ENCODE data around the gene MBD3L5. TPM values are rescaled to one million over a fixed set of nuclear protein-coding genes. Genes with fewer than 3 reads are reported as not detected.
"Not testable (repeated sequence)": the region's sequence is repeated elsewhere in the genome, so short reads cannot be mapped to it uniquely, and the experiment has no call there.

MBD3L5 gene
- not detected for polyA plus RNA-seq (2012; ENCODE audit: insufficient read depth, insufficient read length)

- not testable (repeated sequence) for H3K4me3 ChIP-seq (ENCODE audit: low read length); DNase-seq (ENCODE audit: low read depth, low spot score)
These were observed at the start of gene MBD3L5 for GRCh38 chr19:7030278-7030677. Gene MBD3L5, plus strand, starts transcription at chr19:7030578. Its CDS starts 34 bp downstream, at chr19:7030612.

- DNase-seq (ENCODE audit: low read depth, low spot score): no peak
These were observed 46.9 kb upstream of the MBD3L5 start for GRCh38 chr19:6983448-6983847.

GRCh38 chr19:6987850-6988249 is 42.5 kb upstream of the MBD3L5 start:
- no peak overlapping the region for H3K4me3 ChIP-seq (ENCODE audit: low read length)
- DNase-seq (ENCODE audit: low read depth, low spot score): no peak

More at GRCh38 chr19:6983448-6983847, 46.9 kb upstream of the MBD3L5 start:
- H3K4me3 ChIP-seq (ENCODE audit: low read length): no peak overlapping the region

GRCh38 chr19:6988257-6988656 is 42.1 kb upstream of the MBD3L5 start:
- DNase-seq (ENCODE audit: low read depth, low spot score): no peak
- no peak overlapping the region for H3K4me3 ChIP-seq (ENCODE audit: low read length)

GRCh38 chr19:6995054-6995453 is 35.3 kb upstream of the MBD3L5 start:
- no peak for DNase-seq (ENCODE audit: low read depth, low spot score)
- H3K4me3 ChIP-seq (ENCODE audit: low read length): no peak overlapping the region

- H3K4me3 ChIP-seq (ENCODE audit: low read length): no peak overlapping the region
- no peak for DNase-seq (ENCODE audit: low read depth, low spot score)
These were observed 33.6 kb upstream of the MBD3L5 start for GRCh38 chr19:6996810-6997209.

GRCh38 chr19:6997679-6998445 is 32.5 kb upstream of the MBD3L5 start:
- H3K4me3 ChIP-seq (ENCODE audit: low read length): no peak overlapping the region
- no peak for DNase-seq (ENCODE audit: low read depth, low spot score)

- no peak overlapping the region for H3K4me3 ChIP-seq (ENCODE audit: low read length)
- no peak for DNase-seq (ENCODE audit: low read depth, low spot score)
These were observed 30.4 kb upstream of the MBD3L5 start for GRCh38 chr19:6999933-7000332.

GRCh38 chr19:7000333-7000732 is 30.0 kb upstream of the MBD3L5 start:
- no peak for DNase-seq (ENCODE audit: low read depth, low spot score)
- no peak overlapping the region for H3K4me3 ChIP-seq (ENCODE audit: low read length)

GRCh38 chr19:7000816-7001215 is 29.6 kb upstream of the MBD3L5 start:
- H3K4me3 ChIP-seq (ENCODE audit: low read length): no peak overlapping the region
- no peak for DNase-seq (ENCODE audit: low read depth, low spot score)

- peak; percentile 44 for DNase-seq (ENCODE audit: low read depth, low spot score)
- H3K4me3 ChIP-seq (ENCODE audit: low read length): no peak overlapping the region
These were observed 26.0 kb upstream of the MBD3L5 start for GRCh38 chr19:7004313-7004931.

- H3K4me3 ChIP-seq (ENCODE audit: low read length): no peak overlapping the region
- no peak for DNase-seq (ENCODE audit: low read depth, low spot score)
These were observed 24.2 kb upstream of the MBD3L5 start for GRCh38 chr19:7006135-7006704.

- H3K4me3 ChIP-seq (ENCODE audit: low read length): no peak overlapping the region
- no peak for DNase-seq (ENCODE audit: low read depth, low spot score)
These were observed 22.5 kb upstream of the MBD3L5 start for GRCh38 chr19:7007859-7008258.

- no peak overlapping the region for H3K4me3 ChIP-seq (ENCODE audit: low read length)
- no peak for DNase-seq (ENCODE audit: low read depth, low spot score)
These were observed 19.4 kb upstream of the MBD3L5 start for GRCh38 chr19:7010722-7011593.

GRCh38 chr19:7013678-7014077 is 16.7 kb upstream of the MBD3L5 start:
- H3K4me3 ChIP-seq (ENCODE audit: low read length): no peak overlapping the region
- no peak for DNase-seq (ENCODE audit: low read depth, low spot score)

GRCh38 chr19:7018828-7019227 is 11.6 kb upstream of the MBD3L5 start:
- H3K4me3 ChIP-seq (ENCODE audit: low read length): no peak overlapping the region
- no peak for DNase-seq (ENCODE audit: low read depth, low spot score)

- H3K4me3 ChIP-seq (ENCODE audit: low read length); DNase-seq (ENCODE audit: low read depth, low spot score): not testable (repeated sequence)
These were observed 9.0 kb upstream of the MBD3L5 start, which contains the start of gene MBD3L2B for GRCh38 chr19:7021331-7021730. Gene MBD3L2B, minus strand, starts transcription at chr19:7021431. Its CDS starts 34 bp downstream, at chr19:7021397.

- H3K4me3 ChIP-seq (ENCODE audit: low read length); DNase-seq (ENCODE audit: low read depth, low spot score): not testable (repeated sequence)
These were observed 1.6 kb upstream of the MBD3L5 start for GRCh38 chr19:7028790-7029189.

- DNase-seq (ENCODE audit: low read depth, low spot score); H3K4me3 ChIP-seq (ENCODE audit: low read length): not testable (repeated sequence)
These were observed 9.7 kb downstream of the MBD3L5 start, which contains the start of gene MBD3L4 for GRCh38 chr19:7040079-7040478. Gene MBD3L4, minus strand, starts transcription at chr19:7040179. Its CDS starts 35 bp downstream, at chr19:7040144.

Measured in Jurkat, Clone E6-1 (cell line).